Measurements from ENCODE around the gene SREK1.
"Not testable (repeated sequence)": the region's sequence is repeated elsewhere in the genome, so short reads cannot be mapped to it uniquely, and the experiment has no call there.

Gene SREK1

DNA sequence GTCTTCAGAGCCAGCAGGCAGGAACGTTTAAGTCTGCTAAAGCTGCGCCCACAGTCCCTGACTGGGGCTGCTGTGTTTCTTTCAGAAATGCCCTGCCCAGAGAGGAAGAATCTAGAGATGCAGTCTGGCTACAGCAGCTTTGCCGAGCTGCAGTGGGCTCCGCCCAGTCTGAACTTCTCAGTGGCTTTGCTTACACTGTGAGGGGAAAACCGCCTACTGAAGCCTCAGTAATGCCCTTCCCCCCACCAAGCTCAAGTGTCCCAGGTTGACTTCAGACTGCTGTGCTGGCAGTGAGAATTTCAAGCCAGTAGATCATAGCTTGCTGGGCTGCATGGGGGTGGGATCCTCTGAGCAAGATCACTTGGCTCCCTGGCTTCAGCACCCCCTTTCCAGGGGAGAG lies 78.4 kb downstream of the SREK1 start:
- no peak for DNase-seq (ENCODE audit: low read depth in 2 of 2)

DNA sequence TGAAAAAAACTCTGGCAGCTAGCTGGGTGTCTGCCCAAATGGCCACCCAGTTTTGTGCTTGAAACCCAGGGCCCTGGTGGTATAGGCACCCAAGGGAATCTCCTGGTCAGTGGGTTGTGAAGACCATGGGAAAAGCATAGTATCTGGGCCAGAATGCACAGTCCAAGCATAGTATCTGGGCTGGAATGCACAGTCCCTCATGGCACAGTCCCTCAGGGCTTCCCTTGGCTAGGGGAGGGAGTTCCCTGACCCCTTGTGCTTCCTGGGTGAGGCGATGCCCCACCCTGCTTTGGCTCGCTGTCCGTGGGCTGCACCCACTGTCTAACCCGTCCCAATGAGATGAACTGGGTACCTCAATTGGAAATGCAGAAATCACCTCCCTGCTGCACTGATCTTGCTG lies 78.8 kb downstream of the SREK1 start:
- not testable (repeated sequence) for DNase-seq (ENCODE audit: low read depth in 2 of 2)

DNA sequence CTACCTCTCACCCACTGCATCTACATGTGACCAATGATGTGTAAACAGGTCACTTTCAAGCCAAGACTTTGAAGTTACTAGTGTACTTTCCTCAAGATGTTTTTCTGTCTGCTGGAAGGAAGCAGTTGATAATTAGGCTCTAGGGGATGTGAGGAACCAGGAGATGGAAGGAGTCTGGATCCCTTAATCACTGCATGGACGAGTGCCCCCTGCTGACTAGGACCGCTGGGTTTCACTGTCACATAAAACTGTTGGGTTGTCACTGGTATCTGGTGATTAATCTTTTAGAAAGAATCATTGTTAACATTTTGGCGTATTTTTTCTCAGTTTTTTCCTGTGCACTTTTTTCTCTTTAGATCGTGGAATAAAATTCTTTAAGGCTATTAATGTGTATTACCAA lies 79.5 kb downstream of the SREK1 start:
- DNase-seq (ENCODE audit: low read depth in 2 of 2): no peak

DNA sequence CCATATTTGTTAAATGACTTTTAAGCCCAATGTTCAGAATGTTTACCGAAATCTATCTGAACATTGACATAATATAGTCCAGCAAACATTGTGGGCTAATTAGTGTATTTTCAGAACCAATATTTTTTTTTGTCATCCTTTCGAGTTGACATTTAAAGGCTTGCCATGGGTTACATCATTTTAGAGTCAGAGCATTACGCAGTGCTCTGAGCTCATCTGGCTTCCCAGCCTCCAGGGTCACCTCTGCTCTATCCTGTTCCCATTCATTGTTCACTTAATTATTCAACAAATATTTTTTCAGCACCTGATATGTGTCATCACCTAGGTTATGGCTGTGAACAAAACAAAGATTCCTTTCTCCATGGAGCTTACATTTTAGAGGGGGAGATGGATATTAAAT lies 80.2 kb downstream of the SREK1 start:
- DNase-seq (ENCODE audit: low read depth in 2 of 2): no peak

DNA sequence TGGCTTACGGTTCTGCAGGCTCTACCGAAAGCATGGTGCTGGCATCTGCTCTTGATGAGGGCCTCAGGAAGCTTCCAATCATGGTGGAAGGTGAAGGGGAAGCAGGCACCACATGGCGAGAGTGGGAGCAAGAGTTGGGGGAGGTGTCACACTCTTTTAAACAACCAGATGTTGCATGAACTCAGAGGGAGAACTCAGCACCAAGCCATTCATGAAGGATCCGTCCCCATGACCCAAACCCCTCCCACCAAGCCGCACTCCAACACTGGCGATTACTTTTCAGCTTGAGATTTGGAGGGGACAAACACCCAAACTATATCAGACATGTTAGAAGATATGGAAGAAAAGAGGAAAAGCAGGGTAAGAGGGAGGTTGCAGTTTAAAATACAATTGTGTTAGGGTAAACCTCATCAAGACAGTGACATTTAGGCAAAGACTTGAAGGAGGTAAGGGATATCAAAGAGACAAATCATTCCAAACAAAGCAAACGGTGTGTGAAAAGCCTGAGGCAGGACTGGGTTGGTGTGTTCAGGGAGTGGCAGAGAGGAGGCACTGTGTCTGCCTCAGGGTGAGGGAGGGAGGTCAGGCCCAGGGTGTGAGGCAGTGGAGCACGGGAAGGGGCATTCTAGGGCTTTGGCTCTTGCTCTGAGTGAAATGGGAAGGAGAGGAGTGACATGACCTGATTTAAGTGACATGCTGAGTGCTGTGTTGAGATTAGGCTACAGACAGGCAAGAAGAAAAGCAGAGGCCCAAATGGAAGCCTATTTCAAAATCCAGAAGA lies 80.9 kb downstream of the SREK1 start:
- no peak for DNase-seq (ENCODE audit: low read depth in 2 of 2)

DNA sequence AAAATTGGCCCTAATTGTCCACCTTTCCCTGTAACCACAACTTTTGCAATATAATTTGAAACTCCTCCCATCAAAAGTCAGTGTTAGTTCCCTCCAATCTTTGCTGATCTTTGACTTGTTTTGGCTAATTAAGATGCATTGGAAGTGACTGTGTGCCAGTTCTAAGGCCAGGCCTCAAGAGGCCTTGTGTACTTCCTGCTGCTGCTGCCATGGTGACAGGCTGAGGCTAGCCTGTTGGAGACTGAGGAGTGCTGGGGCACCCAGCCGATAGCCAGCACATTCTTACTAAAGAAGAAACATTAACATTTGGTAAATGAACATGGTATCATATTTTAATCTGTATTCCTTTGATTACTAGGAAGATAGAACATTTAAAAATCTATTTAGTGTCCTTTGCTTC lies 86.5 kb downstream of the SREK1 start:
- DNase-seq (ENCODE audit: low read depth in 2 of 2): no peak

DNA sequence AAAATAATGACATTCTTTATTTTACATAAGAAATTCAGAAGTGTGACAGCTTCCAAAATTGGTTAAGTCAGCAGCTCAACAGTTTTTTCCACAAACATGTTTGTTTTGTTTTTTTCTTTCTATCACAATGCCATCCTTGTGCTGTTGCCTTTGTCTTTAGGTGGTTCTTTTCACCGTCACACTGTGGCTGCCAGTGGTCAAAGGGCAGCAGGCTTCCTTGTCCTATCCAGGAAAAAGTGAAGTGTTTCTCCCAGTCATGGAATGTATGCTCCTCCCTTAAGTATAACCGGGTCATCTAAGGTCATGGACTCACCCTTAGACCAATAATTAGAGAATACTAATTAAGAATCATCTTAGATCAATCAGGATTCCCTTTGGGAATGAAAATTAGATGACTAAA lies 87.4 kb downstream of the SREK1 start:
- no peak for DNase-seq (ENCODE audit: low read depth in 2 of 2)

DNA sequence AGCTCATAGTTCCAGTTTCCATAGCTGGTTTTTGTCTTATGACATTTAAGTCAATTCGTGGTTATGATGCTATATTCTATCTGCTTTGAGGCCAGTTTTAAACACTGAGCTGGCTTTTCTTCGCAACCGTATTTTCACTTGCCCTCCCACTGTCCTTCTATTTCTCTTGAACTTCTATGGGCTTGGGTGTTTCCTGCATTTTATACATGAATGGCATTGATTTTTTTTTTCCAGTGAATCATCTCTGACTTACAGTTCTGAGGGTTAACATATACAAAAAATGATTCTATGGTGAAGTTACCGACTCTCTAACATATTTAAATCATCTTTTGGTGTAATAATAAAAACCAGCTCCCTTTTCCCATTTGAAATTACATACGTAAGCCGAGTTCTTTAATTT lies 88.2 kb downstream of the SREK1 start:
- DNase-seq (ENCODE audit: low read depth in 2 of 2): no peak

DNA sequence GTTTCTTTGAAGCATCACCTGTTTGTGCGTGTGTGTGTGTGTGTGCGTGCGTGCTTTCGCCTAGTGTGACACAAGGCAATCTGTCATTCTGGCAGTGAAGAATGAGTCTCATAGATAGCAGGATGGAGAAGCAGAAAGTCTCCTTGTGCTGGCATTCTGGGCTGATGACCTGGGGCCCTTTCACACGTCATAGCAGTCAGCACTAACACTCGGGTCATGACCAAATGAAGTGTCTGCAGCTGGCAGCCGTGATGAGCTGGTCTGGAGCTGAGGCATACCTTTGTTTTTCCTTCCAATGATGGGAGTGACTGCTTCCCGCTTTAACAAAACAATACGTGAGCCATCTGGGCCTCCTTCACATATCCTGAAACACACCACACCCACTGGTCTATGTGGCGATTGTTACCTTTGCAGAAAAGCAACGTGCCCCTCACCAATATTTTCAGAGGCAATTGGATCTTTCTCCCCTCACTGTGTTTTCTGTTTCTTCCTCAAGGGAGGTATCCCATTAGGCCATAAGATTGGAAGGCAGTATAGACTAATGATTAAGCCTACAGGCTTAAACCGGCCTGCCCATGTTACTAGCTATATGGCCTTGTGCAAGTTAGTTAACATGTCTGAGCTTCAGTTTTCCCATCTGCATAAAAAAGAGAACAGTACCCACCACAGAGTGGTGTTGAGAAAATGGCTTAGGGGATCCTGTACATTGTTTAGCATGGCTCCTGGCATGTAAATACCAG lies 88.8 kb downstream of the SREK1 start:
- no peak for DNase-seq (ENCODE audit: low read depth in 2 of 2)

All from stimulated activated CD8-positive, alpha-beta memory T cell treated with anti-CD3 and anti-CD28 coated beads, Interleukin-2, amount 100 ng/mL, for 48 hours (primary cell).